LNCaP clone FGC (cell line): ENCODE measurements around the gene BARHL2.

ENCODE experiments used
- DNase-seq: peaks from one replicate; pipeline ENCODE4 v3.0.0-alpha.2; 2011; ENCODE audit warnings: low read depth
- H3K4me3 ChIP-seq: 2 replicates; pipeline ENCODE4 v1.5.1; 2011; ENCODE audit warnings: mild to moderate bottlenecking, low read depth, low read length, control low read depth
- TF ChIP-seq, protein P1 (sequence below): IDR thresholded peaks from 2 replicates; pipeline ENCODE4 v1.5.1; 2012; ENCODE audit warnings: mild to moderate bottlenecking; ENCODE audit not compliant: control insufficient read depth, insufficient read depth; ENCODE audit errors: extremely low read depth

Gene BARHL2

DNA sequence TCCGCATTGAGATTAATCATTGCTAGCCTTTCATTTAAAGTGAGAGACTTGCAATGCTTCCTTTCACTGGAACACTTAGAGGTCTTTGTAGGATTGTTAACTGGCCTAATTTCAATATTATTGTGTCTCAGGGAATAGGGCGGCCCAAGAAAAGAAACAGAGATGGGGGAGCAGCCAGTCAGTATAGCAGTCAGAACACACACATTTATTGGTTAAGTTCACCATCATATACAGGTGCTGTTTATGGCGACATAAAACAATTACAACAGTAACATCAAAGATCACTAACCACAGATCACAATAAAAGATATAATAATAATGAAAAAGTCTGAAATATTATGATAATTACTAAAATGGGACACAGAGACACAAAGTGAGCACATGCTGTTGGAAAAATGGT lies 29.4 kb downstream of the BARHL2 start:
- TF ChIP-seq, protein P1, sequence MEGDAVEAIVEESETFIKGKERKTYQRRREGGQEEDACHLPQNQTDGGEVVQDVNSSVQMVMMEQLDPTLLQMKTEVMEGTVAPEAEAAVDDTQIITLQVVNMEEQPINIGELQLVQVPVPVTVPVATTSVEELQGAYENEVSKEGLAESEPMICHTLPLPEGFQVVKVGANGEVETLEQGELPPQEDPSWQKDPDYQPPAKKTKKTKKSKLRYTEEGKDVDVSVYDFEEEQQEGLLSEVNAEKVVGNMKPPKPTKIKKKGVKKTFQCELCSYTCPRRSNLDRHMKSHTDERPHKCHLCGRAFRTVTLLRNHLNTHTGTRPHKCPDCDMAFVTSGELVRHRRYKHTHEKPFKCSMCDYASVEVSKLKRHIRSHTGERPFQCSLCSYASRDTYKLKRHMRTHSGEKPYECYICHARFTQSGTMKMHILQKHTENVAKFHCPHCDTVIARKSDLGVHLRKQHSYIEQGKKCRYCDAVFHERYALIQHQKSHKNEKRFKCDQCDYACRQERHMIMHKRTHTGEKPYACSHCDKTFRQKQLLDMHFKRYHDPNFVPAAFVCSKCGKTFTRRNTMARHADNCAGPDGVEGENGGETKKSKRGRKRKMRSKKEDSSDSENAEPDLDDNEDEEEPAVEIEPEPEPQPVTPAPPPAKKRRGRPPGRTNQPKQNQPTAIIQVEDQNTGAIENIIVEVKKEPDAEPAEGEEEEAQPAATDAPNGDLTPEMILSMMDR, result no peak
- no peak for DNase-seq
- H3K4me3 ChIP-seq, result no peak overlapping the region

DNA sequence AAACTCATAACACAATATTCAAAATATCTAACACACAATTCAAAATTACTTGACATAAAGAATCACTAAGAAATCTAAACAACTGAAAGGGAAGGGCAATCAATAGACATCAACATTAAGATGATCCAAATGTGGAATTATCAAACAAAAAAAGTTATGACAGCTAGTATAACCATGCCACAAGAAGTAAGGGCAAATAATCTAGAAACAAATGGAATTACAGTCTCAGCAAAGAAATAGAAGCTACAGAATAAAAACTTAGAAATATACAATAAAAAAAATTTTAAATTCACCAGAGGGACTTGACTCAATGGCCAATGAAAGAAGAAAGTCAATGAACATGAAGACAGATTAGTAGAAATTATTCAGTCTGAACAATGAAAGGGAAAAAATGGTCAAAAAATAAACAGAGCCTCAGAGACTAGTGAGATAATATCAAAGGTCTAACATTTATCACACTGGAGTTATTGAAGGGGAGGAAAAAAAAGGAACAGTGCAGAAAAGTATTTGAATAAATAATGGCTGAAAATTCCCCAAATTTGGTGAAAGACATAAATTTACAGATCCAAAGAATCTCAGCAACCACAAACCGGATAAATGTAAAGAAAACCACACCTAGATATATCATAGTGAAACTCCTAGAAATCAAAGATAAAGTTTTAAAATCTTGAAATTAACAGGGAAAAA lies 41.8 kb downstream of the BARHL2 start:
- TF ChIP-seq, protein P1, result no peak
- H3K4me3 ChIP-seq, result no peak overlapping the region
- no peak for DNase-seq

GRCh38 chr1:90671741-90672140 lies 45.4 kb downstream of the BARHL2 start:
- DNase-seq, result no peak
- H3K4me3 ChIP-seq, result no peak overlapping the region
- TF ChIP-seq, protein P1, result no peak

- TF ChIP-seq, protein P1, result no peak
- no peak for DNase-seq
- no peak overlapping the region for H3K4me3 ChIP-seq
These were observed 45.9 kb downstream of the BARHL2 start for GRCh38 chr1:90671251-90671650.
